ENCODE measurements around the gene KLC1.
"Not testable (repeated sequence)": the region's sequence is repeated elsewhere in the genome, so short reads cannot be mapped to it uniquely, and the experiment has no call there.

KLC1 gene

DNA sequence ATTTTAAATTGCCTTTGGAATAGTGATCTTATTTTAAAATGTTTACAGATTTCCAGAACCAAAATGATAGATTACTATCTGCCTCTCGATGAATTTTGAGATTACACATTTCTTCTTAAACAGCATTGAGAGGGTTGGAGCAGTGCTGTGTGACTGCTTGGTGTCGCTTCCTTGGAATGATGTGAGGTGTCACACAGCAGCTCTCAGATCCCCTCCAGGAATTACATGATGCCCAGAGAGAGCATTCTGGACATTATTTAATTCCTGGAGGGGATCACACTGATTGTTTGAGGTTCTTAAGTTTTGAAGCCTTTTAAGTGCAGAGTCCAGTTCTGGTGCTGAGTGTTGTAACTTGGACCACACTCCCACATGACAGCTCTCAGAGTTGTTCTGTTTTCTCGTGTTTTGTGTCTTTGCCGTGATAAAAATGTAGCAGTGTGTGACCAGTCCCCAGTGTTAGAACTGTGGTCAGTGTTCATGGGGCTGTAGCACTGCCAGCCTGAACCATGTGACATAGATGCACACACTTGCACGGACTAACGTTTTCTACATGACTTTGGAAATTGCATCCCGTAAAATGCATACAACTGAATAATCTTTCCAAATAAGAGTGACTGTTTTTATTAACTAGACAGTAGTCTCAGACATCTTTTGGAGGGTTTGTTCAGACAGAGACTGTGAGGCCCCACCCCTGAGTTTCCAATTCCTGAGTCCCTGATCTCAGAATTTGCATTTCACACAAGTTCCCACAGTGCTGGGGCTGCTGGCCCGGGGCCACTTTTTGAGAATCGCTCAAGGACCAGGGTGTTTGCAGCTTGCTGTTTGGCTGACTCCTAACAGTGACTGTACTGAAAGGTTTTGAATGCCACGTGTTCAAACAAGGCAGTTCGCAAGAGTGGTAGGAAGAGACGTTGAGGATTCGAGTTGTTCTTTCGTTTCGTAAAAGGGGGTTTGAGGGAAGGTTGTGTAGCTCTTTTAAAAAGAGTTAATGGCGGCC is 60.2 kb downstream of the KLC1 start:
- no peak for DNase-seq (ENCODE audit: low read depth in 2 of 2)

DNA sequence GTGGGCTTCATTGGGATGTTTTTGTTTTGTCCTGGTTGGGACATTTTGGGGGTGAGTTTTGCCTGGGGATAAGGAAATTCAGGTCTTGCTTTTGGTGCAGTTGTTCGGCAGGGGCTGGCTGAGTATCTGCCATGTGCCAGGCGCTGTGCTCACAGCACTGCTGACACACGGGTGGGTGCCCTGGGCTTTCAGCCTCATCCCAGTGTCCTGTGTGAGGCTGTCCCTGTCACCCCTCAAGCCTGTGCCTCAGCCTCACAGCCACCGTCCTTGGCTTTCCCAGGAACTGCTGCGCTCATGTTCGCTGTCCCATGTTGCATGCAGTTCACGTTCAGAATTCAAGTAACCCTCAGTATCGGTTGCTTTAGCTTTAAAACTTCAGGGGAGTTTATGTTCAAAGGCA is 61.3 kb downstream of the KLC1 start:
- DNase-seq (ENCODE audit: low read depth in 2 of 2): no peak

- DNase-seq (ENCODE audit: low read depth in 2 of 2): not testable (repeated sequence)
Observed at GRCh38 chr14:103691655-103692054, 62.6 kb downstream of the KLC1 start.

- DNase-seq (ENCODE audit: low read depth in 2 of 2): no peak
Observed at GRCh38 chr14:103692159-103692558, 63.1 kb downstream of the KLC1 start.

DNA sequence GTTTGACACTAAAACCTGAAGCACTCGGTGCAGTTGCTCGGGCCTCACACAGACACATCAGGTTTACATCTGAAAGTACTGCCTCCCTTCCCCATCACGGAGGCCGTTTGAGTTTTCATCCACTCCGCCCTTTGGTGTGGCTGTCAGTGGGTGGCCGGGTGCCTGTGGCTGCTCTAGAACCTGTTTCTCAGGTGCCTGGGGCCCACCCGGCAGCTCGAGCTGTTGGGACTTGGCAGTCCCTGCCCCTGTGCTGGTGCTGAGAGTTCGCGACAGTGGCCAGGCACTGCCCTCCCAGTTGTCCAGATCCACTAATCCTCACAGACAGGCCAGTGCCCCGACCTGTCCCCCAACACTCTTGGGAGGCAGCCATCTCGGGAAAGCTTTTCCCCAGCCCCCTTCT is 63.9 kb downstream of the KLC1 start:
- no peak for DNase-seq (ENCODE audit: low read depth in 2 of 2)

GRCh38 chr14:103693515-103693914 is 64.5 kb downstream of the KLC1 start:
- DNase-seq (ENCODE audit: low read depth in 2 of 2): no peak

DNA sequence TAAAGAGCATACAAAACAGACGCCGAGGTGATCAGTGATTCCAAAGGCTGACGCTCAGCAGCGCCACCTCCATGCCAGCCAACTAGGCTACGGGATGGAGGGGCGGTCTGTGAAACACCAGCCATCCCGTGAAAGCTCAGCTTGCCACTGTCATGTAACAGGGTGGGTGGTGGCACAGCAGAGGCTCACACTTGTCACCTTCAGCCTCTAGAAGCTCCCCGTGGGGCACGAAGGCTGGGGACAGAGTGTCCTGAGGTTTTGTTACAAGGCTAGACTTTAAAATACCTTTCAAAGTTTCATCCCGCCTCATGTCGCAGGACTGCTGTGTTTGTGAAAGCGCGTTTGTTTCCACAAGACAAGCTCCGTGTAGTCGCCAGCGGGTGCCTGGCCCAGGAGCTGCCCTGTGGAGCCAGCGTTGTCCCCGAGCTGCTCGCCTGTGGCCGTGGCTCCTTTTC is 65.6 kb downstream of the KLC1 start:
- no peak for DNase-seq (ENCODE audit: low read depth in 2 of 2)

DNA sequence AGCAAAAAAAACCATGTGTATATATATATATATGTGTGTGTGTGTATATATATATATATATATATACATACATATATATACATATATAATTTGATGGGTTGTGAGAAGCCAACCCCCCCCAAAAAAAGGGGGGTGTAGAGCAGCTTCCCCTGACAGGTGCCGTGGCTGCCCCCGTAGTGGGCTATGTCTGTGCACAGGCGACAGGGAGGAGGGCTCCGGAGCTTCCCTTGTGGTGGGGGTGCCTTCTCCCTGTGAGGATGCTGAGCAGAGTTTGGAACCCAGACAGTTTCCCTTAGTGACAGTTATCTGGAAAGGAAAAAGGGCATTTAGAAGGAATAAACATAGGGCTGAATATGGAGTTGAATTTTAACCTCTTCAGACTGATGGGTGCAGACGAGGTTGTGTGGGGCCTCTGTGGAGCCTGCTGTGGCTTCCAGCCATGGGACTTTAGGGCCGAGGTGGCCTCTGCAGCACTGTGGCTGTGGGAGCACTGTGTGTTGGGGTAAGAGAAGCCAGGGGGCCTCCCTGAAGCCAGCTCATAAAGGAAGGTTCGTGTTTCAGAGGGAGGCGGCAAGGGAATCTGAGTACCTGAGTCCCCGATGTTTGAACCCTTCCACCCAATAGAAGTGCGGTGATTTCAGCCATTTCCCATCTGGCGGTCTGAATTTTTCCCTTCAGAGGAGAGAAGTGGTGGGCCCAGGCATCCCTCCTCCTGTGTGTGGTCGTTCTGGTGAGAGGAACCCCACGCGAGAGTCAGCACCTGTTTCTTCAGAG is 66.5 kb downstream of the KLC1 start:
- no peak for DNase-seq (ENCODE audit: low read depth in 2 of 2)

GRCh38 chr14:103696070-103696402 is 67.0 kb downstream of the KLC1 start:
- DNase-seq (ENCODE audit: low read depth in 2 of 2): no peak

- no peak for DNase-seq (ENCODE audit: low read depth in 2 of 2)
Observed at GRCh38 chr14:103696466-103697071, 67.6 kb downstream of the KLC1 start.

DNA sequence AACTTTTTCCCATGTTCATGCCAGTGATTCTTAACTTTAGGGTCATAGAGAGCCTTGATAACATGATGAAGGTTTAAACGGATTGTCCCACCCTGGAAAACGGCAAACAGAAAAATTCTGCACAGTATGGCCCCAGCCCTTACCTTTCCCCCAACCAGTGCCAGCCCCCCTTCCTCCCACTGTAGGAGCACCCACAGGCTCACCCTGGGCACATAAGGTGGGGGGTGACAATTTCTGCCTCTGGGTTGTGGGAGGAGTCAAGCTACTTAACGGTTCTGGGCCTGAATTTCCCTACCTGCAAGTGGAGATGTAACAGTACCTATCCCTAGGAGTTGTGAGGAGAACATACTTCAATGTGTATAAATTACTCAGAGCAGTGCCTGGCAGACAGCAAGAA is 68.2 kb downstream of the KLC1 start:
- DNase-seq (ENCODE audit: low read depth in 2 of 2): no peak

- DNase-seq (ENCODE audit: low read depth in 2 of 2): no peak
Observed at GRCh38 chr14:103697603-103698379, 68.8 kb downstream of the KLC1 start.

DNA sequence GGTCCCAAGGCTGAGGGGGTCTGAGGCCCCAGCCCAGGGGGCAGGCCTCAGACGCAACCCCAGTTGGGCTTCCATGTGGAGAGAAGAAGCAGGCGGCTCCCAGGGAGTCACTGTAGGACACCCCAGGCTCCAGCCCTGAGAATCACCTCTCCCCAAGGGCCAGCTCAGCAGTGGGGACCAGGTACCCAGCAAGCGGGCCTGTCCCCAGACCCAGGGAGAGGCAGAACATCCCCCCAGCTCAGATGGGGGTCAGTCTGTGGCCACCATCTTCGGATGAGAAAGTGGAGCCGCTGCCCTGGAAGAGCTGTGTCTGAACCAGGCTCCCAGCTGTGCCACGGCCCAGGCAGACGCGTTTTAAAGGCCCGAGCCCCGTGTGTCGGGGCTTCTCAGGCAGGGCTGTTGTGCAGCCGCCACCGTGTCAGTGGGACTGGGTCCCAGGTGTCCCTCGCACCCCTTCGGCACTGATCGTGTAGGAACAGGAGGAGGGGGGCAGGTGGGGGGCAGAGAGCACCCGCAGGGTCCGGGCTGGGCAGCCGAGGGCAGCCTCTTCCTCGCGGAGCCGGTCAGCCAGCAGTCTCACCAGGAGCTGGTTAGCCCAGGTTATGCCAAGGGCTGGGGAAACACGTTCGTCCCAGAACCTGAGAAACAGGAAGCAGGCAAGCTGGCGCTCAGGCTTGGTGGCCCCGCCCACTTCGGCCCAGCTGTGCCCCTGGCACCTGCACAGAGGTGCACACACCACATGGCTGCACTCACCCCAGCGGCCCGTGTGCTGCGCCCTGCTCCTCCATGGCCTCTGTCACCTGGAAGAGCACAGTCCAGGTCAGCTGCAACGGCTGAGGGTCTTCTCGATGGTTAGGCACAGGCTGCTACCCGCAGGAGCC is 69.6 kb downstream of the KLC1 start:
- DNase-seq (ENCODE audit: low read depth in 2 of 2): no peak

GRCh38 chr14:103699261-103699661 is 70.2 kb downstream of the KLC1 start:
- DNase-seq (ENCODE audit: low read depth in 2 of 2): no peak

DNA sequence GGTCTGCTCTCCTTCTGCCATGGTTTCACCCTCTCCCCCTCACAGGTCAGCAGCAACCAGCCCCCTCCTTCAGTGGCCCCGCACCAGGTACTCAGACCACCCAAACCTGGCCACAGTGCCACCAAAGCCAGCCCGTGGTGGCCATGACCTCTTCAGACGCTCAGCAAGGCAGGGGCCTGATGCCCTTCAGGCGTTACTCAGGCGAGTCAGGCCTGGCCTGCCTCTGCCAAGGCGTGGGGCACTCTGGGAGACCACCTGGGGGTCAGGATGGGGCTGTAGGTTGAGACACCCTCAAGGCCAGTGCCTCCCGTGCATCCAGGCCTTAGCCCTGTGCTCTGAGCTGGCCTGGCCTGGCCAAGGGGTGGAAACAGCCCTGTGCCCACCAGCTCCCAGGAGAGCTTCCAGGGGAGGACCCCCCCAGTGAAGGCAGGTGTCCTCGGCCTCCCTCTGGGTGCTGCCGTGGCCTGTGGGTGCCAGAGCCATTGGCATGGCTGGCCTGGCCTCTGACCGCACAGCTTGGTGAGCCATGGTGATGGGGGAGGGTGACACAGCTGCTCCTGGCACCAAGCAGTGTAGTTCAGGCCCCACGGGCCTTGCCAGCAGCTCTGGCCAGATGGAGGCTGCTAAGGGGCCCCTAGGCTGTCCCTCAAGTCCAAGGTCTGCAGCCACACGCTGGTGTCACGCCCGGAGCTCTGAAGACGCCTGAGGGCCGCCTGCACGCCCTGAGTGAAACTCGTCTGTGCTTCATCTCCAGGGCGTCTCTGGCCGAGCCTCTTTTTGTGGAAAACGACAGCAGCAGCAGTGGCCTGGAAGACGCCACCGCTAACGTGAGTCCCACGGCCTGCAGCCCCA is 71.1 kb downstream of the KLC1 start:
- DNase-seq (ENCODE audit: low read depth in 2 of 2): no peak

GRCh38 chr14:103700753-103701490 is 71.9 kb downstream of the KLC1 start:
- no peak for DNase-seq (ENCODE audit: low read depth in 2 of 2)

DNA sequence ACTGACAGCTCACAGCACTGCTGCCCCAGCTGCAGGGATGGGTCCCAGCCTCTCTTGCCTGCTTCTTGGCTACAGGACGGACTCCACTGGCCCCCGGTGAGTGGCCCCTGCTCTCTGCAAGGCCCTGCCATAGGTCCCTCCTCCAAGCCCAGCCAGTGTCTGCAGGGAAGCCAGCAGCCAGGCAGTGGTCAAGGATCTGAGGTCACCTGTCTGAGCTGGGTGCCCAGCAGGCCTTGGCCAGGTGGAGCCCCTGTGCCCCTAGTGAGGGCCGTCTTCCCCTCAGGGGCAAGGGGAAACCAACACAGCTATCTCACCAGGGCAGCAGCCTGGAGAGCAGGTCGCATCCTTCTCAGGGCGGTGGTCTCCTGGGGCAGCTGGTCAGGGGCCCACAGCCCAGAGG is 73.1 kb downstream of the KLC1 start:
- DNase-seq (ENCODE audit: low read depth in 2 of 2): no peak

DNA sequence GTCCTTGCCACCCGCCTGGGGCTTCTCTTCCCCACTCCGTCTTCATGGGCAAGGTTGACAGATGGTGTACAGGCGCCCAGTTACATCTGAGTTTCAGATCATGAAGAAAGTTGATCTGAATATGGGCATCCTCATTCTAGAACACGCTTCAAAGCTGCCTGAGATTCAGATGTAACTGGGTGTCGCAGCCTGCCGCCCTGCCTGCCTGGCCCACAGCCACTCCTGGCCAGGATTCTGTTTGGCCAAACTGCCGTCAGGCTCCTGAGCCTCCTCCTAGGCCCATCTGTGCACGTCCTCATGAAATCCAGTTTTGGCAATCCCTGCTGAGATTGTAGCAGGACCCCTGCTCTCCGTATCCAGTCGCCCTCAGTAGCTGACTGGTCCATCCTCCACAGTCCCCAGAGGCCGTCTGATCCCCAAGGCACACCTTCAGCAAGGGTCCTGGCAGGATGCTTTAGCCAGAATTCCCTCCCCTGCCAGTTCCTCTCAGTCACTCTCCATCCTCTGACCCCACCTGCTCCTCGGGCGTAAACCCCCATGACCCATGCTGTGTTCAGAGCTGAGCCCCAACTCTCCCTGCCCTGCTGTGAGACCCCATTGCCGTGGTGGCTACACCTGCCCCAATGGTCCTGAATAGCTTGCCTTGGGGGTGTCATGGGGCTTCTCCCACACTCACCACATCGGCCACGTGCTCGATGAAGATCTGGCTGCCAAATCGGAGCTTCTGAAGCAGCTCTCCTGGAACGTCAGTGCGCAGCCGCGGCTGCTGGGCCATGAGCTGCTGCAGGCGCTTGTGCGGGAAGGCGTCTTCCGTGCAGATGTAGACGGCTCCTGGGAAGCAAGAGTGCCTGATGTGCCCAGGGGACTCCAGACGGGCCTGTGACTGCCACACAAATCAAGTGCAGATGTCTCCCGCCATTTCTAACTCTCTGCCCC is 73.8 kb downstream of the KLC1 start:
- no peak for DNase-seq (ENCODE audit: low read depth in 2 of 2)

Data from stimulated activated CD8-positive, alpha-beta memory T cell treated with anti-CD3 and anti-CD28 coated beads, Interleukin-15, amount 100 ng/mL, for 4 hours (primary cell).